Stimulated activated CD8-positive, alpha-beta memory T cell treated with anti-CD3 and anti-CD28 coated beads, Interleukin-12 subunit alpha, Interleukin-12 subunit beta, amount 100 ng/mL, for 24 hours (primary cell): ENCODE measurements around the gene SPARC.

ENCODE experiments used
- DNase-seq: peaks from one replicate; pipeline ENCODE4 v3.0.0-alpha.2; 2020; ENCODE audit errors: extremely low read depth

Gene SPARC

DNA sequence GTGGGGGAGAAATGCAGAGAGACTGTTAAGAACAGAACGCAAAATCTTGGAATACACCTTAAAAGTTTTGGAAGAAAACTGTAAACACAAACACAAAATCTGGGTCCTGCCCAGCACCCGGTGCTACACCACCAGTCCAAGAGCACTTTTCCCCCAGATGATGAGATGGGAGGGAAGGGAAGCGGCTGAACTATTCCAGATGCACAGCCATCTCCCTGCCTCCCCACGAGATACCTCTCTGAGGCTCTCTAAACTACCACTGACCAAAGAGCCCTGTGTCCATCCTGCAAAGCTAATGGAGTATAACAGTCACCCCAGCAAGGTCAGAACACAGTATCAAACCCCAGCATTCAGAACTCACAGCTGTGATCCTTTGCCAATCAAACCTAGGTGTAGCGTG is 8.0 kb downstream of the SPARC start:
- no peak for DNase-seq

DNA sequence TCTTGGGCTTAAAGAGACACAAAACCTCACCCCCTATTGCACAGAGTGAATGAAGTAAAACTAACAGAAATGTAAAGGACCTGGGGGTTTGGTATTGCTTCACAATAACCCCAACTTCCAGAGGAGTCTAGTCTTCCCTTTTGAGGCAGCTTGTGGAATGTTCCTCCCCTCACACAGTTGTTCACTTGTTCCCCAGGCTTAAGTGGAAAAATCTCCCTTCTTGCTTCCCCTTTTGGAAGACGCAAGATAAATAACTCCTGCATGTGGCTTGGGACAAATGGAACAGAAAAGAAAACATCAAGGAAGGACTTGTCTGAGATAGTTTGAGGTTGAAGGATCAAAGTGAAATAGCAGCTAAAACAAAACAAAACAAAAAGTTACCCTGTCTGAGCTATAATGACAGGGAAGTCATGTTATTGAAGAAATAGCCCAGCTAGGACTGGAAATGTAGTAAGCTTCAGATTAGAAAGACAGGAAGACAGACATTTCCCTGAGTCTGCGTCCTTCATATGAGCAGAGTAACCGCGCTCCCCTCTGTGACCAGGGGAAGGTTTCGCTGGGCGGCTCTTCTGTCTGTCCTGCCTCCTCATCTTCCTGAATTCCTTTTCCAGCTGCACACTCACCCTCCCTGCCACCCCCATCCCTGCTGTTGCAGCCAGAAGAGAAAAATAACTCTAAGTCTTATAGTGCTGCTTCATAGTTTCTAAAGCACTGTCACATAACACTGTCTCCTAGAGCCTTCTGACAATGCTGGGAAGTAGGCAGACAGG is 8.8 kb downstream of the SPARC start:
- no peak for DNase-seq

DNA sequence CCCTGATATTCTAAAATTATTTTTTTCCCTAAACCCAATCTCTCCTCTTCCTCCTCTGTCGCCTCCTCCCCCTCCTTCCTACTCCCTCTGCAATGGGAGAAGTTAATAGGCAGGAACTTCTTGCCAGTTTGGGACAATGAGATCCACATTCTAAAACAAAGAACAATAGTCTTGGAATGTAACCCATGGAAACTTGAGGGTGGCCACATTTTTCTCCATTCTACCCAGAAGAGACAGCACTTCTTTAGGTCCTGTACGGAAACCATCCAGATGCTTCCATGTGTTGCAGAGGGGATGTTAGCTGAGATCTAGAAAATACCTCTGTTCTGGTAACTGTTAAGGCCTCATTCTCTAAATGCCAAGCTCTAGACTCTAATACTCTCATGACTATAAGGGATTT is 10.0 kb downstream of the SPARC start:
- no peak for DNase-seq

DNA sequence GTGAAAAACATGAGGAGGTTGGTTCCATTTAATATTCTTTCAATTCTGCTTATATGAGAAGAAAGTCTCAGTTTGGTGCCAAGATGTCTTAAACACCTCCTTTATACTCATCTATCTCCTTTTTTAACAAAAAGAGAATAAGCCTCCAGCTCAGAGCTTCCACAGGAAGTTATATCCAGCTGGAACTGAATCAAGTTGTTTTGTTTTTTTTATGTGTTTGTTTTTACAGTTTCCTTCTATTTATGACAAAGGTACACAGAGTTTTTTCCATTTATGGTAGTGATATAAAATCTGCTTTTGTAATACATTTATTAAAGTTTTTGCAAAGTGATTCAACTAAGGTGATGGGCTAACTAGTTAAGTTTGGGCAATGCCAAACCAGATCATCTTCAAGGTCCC is 10.4 kb downstream of the SPARC start:
- DNase-seq: no peak

DNA sequence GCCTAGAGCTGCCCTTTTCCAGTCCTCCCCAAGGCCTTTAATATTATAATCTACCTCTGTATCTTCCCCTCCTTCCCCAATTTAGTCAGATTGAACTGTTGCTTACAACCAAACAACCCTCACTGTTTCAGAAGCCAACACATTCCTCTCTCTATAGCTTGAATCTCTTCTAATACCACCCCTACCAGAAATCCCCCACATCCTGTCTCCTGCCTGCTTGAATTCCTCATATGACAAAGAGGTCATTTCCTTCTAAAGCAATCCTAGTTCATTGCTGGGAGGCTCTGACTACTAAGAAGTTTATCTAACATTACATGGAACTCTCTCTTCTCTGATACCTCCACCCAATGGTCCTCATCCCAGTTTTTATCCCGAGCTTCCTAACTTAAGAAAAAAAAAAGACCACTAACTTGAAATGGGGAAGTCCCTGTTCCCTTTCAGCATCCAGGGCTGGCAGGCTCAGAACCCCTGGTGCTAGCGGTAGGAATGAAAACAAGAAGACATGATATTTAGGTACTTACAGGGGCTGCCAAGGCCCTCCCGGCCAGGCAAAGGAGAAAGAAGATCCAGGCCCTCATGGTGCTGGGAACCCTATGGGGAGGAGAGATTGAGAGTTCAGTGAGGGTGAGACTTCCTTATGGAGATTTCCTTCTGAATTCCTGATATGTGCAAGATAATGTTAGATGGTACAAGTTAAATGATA is 11.0 kb downstream of the SPARC start:
- no peak for DNase-seq

DNA sequence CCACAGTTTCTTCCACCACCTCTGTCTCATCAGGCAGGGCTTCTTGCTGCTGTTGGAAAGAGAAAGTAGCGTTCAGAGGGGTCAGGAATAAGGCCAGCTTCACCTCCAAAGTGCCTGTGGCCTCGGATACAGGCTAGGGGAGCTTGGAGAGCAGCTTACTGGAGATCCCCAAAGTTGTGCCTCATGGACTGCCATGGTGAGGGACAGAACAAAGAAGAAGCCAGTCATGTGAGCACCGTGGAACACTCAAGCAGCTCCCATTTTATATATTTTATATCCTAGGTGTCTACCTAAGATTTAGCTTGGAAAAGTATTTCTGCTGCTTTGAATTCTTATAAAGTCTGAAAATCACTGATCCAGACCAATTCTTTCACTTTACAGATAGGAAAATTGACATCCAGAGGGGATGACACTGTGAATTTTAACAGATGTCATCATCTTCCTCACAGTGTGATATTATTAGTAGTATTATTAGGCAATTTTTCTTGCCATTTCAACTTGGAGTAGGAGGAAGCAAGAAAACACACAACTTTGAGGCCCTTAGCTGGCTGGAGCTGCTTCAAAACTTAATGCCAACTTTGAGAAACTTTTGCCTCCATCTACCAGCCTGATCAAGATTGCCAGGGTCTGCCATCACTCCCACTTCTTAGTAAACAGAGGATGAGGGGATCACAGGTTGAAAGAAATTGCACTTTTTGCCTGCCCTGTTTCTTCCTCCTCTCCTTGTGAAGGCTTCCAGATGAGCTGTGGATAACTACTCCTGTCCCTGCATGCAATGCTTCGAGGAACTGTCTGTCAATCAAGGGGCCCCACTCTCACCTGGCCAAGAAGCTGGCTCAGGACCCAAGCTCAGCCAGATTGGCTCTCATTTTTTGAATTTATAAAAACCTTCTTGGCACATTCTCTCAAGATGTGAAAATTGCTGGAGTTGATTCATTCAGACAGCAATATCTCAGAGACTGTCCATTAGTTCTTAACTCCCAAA is 11.8 kb downstream of the SPARC start:
- no peak for DNase-seq

DNA sequence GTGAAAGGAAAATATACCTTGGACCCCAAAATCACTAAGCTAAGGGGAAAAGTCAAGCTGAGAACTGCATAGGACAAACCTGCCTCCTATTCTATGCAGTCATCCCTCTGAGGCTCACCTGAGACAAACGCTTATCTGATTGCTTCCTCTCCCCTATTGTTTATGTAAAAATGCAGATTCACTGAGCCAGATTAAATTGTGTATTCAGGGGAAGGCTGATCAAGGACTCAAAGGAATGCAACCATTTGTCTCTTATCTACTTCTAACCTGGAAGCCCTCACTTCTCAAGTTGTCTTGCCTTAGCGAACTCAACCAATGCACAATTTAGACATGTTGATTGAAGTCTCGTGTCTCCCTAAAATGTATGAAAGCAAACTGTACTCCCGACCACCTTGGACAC is 13.3 kb downstream of the SPARC start:
- no peak for DNase-seq

DNA sequence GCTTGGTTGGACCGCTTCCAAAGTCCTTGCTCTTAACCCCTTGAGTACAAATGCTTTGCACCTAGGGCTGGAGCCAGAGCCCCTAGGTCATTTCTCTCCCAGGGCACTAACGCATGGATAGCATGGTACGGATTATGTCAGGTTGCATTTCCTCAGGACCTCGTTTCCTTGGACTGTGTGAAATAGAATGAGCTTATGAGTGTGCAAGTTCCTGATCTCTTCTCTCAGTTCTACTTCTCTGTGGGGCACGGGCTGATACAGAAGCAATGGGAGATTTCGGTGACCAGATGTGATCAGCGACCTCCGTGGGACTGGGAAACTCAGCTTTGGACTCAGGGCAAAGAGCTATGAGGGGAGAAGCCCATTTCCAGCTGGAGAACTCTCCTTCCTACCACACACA is 14.2 kb downstream of the SPARC start:
- DNase-seq: no peak

DNA sequence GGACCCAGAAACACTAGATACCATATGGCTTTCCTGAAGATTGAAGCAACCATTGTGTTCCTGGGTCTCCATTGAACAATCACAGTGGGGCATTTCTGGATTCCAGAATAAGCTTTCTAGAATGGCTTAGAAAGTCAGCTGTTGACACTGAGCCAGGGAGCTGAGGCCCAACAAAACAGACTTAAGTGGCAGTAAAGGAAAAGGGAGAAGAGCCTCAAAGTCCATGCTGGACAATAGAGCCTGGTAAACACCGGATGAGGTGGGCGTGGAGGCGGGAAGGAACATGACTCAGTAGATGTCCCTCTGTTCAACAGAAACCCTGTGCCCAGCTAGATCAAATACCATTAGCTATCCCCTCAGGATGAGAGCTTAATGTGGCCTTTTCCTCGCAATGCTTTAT is 14.8 kb downstream of the SPARC start:
- no peak for DNase-seq

DNA sequence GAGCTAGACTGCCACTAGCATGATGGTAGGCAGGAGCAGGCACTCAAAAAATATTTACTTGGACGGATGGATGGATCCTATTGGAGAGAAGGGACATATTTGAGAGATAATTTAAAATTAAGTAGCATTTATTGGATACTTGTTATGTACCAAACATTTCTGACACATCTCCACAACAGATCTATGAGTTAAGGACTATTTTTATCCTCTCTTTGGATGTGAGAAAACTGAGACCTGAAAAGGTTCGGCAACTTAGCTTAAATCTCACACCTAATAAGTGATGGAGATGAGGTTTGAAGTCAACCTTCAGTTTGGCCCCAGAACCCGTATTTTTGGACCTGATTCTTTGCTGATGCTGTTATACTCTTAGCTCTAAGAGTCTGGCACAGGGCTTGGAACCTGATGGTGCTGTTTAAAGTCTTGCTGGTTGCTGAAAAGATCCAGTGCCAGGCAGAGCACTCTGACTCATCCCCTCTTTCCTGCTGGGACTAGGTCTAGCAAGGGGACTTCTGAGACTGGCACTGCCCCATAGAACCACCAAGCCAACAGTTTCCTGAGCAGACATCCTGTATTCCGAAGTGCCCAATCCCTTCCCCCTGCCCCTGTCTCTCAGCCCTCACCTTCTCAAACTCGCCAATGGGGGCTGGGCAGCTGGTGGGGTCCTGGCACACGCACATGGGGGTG is 15.6 kb downstream of the SPARC start:
- DNase-seq: no peak

DNA sequence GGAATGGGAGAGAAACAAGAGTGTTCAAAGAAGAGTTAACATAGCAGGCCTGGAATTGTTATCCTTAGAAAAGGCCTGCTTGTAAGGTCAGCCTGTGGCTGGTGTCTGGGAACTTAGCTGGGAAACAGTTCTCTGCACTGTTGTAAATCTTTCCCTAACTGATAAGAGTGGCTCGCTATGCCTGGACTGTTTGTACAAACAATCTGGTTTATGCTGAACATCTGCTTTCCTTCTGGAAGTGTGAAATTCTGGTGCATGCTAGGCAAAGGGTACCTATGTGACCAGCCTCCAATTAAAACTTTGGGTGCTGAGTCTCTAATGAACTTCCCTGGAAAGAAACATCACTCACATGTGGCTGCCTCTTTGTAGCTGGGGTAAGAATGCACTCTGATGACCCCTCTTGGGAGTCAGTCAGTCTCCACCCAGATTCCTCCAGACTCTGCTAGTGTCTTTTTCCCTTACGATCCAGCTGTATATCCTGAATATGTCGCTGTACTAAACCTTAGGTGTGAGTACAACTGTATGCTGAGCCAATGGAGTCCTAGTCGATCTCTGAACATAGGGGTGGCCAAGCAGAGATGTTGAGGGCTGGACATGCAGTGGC is 16.5 kb downstream of the SPARC start:
- no peak for DNase-seq

DNA sequence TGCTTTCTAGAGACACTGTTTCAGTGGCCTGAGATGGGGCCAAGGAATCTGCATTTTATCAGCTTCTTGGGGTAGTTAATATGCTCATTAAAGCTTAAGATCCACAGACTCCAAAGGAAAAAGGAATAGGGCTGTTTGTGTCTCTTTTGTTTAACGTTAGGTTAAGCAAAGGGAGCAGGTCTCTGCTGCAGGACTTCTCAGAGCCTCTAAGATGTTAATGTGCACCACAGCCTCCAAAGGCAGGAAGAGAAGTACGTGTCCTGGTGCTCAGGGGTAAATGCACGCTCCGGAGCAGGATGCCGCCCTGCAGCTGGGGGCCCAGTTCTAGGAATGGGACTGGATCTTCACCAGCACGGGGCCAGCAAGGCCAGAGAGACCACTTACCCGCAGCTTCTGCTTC is 19.6 kb downstream of the SPARC start:
- no peak for DNase-seq

DNA sequence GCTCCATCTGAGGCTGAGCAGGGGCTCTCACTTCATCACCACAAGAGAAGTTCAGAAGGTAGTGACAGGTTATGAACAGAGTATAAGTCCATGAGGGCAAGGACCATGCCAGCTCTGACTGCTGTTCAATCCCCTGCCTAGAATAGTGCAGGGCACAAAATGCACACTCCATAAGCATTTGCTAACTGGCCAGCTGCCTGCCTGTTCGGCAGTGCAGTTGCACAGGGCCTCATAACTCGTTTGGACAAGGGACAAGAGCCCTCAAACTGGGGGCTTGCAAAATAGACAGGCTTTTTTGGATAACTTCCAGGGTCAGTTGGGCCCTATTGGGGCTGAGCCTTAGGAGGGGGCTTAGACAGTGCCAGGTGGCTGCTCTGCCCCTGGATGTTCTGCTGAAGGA is 21.1 kb downstream of the SPARC start:
- DNase-seq: no peak

DNA sequence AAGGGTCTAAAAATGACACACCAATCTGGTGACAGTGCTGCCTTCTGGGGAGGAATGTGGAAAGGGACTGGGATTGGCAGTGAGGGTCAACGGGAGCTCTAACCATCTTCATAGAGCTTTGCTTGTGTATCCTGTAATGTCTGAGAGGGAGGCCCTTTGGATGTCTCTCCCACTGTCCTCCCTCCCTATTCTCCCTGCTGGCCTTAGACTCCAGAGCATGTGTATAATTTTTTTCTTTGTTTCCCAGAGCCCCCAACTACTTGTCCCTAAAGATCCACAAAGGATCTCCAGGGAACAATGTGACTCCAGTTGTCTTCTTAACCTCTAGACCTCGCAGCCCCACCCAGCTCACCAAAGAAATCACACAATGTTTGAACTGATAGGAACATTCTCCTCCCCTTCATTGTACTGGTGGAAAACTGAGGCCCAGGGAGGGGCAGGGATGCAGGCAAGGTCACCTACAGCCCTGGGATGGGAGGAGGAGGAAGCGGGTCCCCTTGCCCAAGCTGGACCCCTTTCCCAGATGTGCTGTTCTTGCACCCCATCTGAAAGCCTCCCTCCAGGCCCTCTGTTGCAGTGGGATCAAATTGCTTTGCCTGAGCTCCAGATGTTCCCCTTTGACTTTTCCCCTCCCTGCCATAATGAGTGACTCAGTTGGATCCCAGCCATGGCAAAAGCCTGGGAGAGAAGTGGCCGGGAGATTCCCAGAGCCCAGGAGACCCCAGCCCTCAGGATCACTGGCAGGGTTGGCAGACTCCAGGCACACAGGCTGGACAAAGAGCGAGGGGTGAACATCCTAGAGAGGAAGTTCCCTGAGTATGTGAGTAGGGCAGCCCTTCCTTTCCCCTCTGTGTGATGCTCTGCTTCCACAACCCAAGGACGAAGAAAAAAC is 21.8 kb downstream of the SPARC start:
- no peak for DNase-seq

DNA sequence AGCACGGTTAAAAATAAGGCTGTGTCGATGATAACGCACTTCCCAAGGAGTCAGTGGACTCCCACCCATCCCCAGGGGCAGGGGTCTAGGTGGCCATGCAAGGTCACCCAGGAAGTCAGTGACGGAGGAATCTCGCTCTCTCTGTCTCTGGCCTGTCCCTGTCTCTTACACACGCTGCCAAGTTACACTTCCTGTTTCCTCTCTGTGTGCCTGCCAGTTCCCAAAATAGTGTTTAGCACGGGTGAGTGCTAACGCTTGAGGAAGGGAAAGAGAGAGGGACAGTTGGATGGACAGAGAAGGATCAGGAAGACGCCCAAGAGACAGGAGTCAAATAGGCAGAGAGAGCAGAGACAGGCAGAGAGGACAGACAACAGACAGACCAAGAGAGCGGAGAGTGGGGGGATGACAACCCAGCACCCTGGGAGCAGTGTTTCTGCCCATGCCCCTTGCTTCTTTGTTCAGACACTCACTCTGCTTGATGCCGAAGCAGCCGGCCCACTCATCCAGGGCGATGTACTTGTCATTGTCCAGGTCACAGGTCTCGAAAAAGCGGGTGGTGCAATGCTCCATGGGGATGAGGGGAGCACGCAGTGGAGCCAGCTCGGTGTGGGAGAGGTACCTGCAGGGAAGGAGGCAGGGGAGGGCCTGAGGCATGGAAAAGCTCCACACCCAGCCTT is 23.0 kb downstream of the SPARC start:
- no peak for DNase-seq

DNA sequence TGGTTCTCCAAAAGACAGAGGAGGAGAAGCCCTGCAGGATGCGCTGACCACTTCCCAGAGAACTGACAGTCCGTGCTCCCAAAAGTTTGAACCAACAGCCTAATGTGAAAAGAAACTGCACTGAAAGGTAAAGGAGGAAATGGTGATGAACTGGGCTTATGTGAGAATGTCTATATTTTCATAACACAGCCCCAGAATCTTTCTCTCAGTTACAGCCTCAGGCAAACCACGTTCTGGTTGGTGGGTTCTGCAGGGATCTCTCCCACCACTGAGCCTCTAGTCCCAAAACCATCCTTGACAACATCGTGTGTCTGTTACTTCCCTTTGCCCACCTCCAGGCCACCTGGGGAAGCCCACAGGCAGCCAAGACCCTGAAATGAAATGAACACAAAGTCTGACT is 23.9 kb downstream of the SPARC start:
- no peak for DNase-seq

DNA sequence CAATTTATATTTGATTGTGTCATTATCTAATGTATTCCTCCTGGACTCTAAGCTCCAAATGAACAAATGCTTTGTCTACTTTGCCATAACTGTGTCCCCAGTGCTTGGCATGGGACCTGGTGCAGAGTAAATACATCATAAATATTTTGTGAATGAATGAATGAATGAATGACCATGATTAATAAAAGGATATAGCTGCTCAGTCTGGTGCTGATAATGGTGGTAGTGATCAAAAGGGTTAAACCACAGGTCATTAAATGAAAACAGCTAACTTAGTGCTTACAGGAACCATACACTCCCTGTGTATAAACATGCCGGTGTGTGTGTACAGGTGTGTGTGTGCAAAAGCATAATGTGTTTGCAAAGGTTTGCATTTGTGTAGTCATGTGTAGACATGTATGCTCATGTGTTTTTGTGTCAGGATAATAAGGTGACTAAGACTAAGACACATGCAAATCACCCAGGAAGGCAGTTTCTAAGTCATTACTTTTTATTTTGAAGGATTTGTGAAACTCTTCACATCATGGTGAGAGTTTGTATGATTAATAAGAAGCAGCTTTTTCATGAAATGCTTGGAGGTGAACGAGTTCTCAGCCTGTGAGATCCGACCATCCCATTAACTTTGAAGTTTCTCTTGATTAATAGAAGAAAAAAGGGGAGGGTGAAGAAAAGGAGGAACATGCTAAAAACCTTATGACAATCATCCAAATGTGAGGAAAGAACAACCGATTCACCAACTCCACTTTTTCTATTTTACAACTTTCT is 24.6 kb downstream of the SPARC start:
- DNase-seq: no peak

DNA sequence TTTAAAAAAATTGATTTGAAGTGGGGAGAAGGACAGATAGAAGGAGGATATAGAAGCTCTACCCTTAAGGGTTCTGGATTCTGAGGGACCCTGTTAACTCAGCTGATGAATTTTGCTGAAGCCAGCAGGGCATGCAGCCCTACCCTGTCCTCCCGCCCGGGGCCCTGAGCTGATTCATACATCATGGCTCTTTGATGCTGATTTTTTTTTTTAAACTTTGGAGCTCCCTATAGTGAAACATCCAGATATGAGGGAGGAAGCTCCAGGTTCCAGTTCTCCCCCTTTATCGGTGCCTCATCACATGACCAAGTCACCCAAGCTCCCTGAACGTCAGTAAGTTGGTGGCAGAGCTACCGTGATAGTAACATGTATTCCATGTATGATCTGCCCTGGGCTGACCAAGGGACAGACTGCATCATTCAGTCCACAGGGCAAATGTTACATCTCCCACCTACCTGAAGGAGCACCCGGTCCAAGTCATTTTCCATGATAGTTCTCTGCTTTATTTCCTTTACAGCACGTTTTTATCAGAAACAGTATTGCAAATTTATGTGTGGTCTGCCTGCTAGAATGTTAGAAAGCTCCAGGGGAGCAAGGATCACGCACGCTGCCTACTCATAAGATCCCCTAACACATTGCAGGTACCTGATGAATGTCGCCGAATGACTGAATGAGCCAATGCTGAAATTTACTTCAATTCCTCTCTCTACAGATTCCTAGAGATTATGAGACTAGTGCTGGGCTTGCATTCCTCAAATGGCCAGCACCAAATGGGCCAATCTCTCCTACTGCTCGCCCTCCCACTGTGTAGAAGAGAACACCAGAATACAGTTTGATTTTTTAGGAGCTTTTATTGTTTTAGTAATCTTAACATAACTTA is 25.9 kb downstream of the SPARC start:
- DNase-seq: no peak
